Stimulated activated naive B cell treated with anti-CD40 and anti-IgM and Interleukin-4, amounts not matched to agents 10 μg/mL and 1 μg/mL and 100 μg/mL, for 72 hours (primary cell): Measurements from ENCODE around the gene MPP3.
"Not testable (repeated sequence)": the region's sequence is repeated elsewhere in the genome, so short reads cannot be mapped to it uniquely, and the experiment has no call there.

Experiments
- ATAC-seq, 2 donors: fragments of 150-1000 bp; cut with Tn5 transposase; replicated peaks; 2 replicates each; pipeline ENCODE4 v1.10.0; 2021; ENCODE audit warnings: moderate library complexity in 1 of 2
- DNase-seq: peaks from one replicate; pipeline ENCODE4 v3.0.0; 2021
- H3K27ac Mint-ChIP-seq: one replicate; pipeline ENCODE4 v1.8.0; 2022; ENCODE audit warnings: mild to moderate bottlenecking, mixed read lengths
- H3K27me3 Mint-ChIP-seq, 2 donors: one replicate each; pipeline ENCODE4 v1.8.0; 2022; ENCODE audit warnings: mixed read lengths in 2 of 2
- H3K36me3 Mint-ChIP-seq, 2 donors: one replicate each; pipeline ENCODE4 v1.8.0; 2022; ENCODE audit warnings: mixed read lengths in 2 of 2, mild to moderate bottlenecking in 1 of 2
- H3K4me1 Mint-ChIP-seq, 2 donors: one replicate each; pipeline ENCODE4 v1.8.0; 2022; ENCODE audit warnings: mixed read lengths in 2 of 2, mild to moderate bottlenecking in 1 of 2
- H3K4me3 Mint-ChIP-seq, 2 donors: one replicate each; pipeline ENCODE4 v1.8.0; 2022; ENCODE audit warnings: mild to moderate bottlenecking in 2 of 2, mixed read lengths in 2 of 2, moderate library complexity in 1 of 2
- H3K9me3 Mint-ChIP-seq, 2 donors: one replicate each; pipeline ENCODE4 v1.8.0; 2022; ENCODE audit warnings: mixed read lengths in 2 of 2, mild to moderate bottlenecking in 1 of 2

MPP3 gene

GRCh38 chr17:43813386-43813785 lies 19.6 kb downstream of the MPP3 start:
- H3K27me3 Mint-ChIP-seq, result peaks cover 16 to 18% of the 10 kb centered on the region in 2 donors
- H3K9me3 Mint-ChIP-seq, result no peaks in the 10 kb centered on the region
- H3K27ac Mint-ChIP-seq, result no peak overlapping the region
- H3K4me1 Mint-ChIP-seq, result no peaks in the 10 kb centered on the region
- no peak for ATAC-seq
- H3K4me3 Mint-ChIP-seq, result no peak overlapping the region
- H3K36me3 Mint-ChIP-seq, result no peaks in the 10 kb centered on the region
- no peak for DNase-seq

- H3K36me3 Mint-ChIP-seq, result no peaks in the 10 kb centered on the region
- H3K9me3 Mint-ChIP-seq, result no peaks in the 10 kb centered on the region
- H3K27me3 Mint-ChIP-seq, result peaks cover 16 to 20% of the 10 kb centered on the region in 2 donors
- H3K4me1 Mint-ChIP-seq, result no peaks in the 10 kb centered on the region
- DNase-seq (no peak), ATAC-seq (no peak)
- H3K4me3 Mint-ChIP-seq, result no peak overlapping the region
- no peak overlapping the region for H3K27ac Mint-ChIP-seq
Observed at GRCh38 chr17:43812396-43813265, 20.3 kb downstream of the MPP3 start.

GRCh38 chr17:43810823-43811222 lies 22.1 kb downstream of the MPP3 start:
- DNase-seq, result no peak
- no peak for ATAC-seq
- Mint-ChIP-seq H3K9me3 (no peaks in the 10 kb centered on the region), H3K27me3 (peaks cover 16 to 28% of the 10 kb centered on the region in 2 donors), H3K27ac (no peak overlapping the region), H3K4me3 (no peak overlapping the region), H3K4me1 (no peaks in the 10 kb centered on the region), H3K36me3 (no peaks in the 10 kb centered on the region)

GRCh38 chr17:43810226-43810715 lies 22.7 kb downstream of the MPP3 start:
- Mint-ChIP-seq H3K27ac (no peak overlapping the region), H3K27me3 (peaks cover 17 to 30% of the 10 kb centered on the region in 2 donors), H3K4me3 (no peak overlapping the region), H3K36me3 (no peaks in the 10 kb centered on the region), H3K4me1 (no peaks in the 10 kb centered on the region), H3K9me3 (no peaks in the 10 kb centered on the region)
- no peak for ATAC-seq
- no peak for DNase-seq

- H3K9me3 Mint-ChIP-seq, result peaks cover 0 to 3% of the 10 kb centered on the region in 2 donors
- no peak for ATAC-seq
- no peaks in the 10 kb centered on the region for H3K36me3 Mint-ChIP-seq
- H3K27me3 Mint-ChIP-seq, result peaks cover 27 to 39% of the 10 kb centered on the region in 2 donors
- H3K27ac Mint-ChIP-seq, result no peak overlapping the region
- no peak overlapping the region for H3K4me3 Mint-ChIP-seq
- DNase-seq, result no peak
- no peaks in the 10 kb centered on the region for H3K4me1 Mint-ChIP-seq
Observed at GRCh38 chr17:43809121-43809520, 23.8 kb downstream of the MPP3 start.

- no peak for ATAC-seq
Observed at GRCh38 chr17:43808076-43808475, 24.9 kb downstream of the MPP3 start.

GRCh38 chr17:43805117-43805516 lies 27.8 kb downstream of the MPP3 start:
- H3K27me3 Mint-ChIP-seq, result peaks cover 30 to 42% of the 10 kb centered on the region in 2 donors
- H3K9me3 Mint-ChIP-seq, result peaks cover 0 to 3% of the 10 kb centered on the region in 2 donors

More at GRCh38 chr17:43808076-43808475, 24.9 kb downstream of the MPP3 start:
- Mint-ChIP-seq H3K9me3 (peaks cover 0 to 3% of the 10 kb centered on the region in 2 donors), H3K4me1 (no peaks in the 10 kb centered on the region), H3K27me3 (peaks cover 26 to 38% of the 10 kb centered on the region in 2 donors), H3K36me3 (no peaks in the 10 kb centered on the region), H3K4me3 (no peak overlapping the region), H3K27ac (no peak overlapping the region)
- no peak for DNase-seq

GRCh38 chr17:43803758-43804157 lies 29.2 kb downstream of the MPP3 start:
- DNase-seq (no peak), ATAC-seq (no peak)
- Mint-ChIP-seq H3K4me1 (no peaks in the 10 kb centered on the region), H3K27ac (no peak overlapping the region), H3K27me3 (peaks cover 30 to 42% of the 10 kb centered on the region in 2 donors), H3K9me3 (peaks cover 0 to 3% of the 10 kb centered on the region in 2 donors), H3K36me3 (no peaks in the 10 kb centered on the region), H3K4me3 (no peak overlapping the region)

More at GRCh38 chr17:43805117-43805516, 27.8 kb downstream of the MPP3 start:
- no peak overlapping the region for H3K27ac Mint-ChIP-seq
- DNase-seq (no peak), ATAC-seq (no peak)
- no peaks in the 10 kb centered on the region for H3K4me1 Mint-ChIP-seq
- no peaks in the 10 kb centered on the region for H3K36me3 Mint-ChIP-seq
- no peak overlapping the region for H3K4me3 Mint-ChIP-seq

- Mint-ChIP-seq H3K4me1 (no peaks in the 10 kb centered on the region), H3K36me3 (no peaks in the 10 kb centered on the region), H3K27me3 (peaks cover 35 to 44% of the 10 kb centered on the region in 2 donors), H3K4me3 (no peak overlapping the region), H3K9me3 (peaks cover 0 to 3% of the 10 kb centered on the region in 2 donors), H3K27ac (no peak overlapping the region)
- no peak for DNase-seq
- ATAC-seq, result no peak
Observed at GRCh38 chr17:43801844-43802243, 31.1 kb downstream of the MPP3 start.

- Mint-ChIP-seq H3K27me3 (peaks cover 44 to 46% of the 10 kb centered on the region in 2 donors), H3K36me3 (no peaks in the 10 kb centered on the region), H3K9me3 (peaks cover 0 to 3% of the 10 kb centered on the region in 2 donors), H3K27ac (no peak overlapping the region), H3K4me3 (no peak overlapping the region), H3K4me1 (no peaks in the 10 kb centered on the region)
- ATAC-seq (no peak), DNase-seq (no peak)
Observed at GRCh38 chr17:43800736-43801135, 32.2 kb downstream of the MPP3 start.

GRCh38 chr17:43799047-43799446 lies 33.9 kb downstream of the MPP3 start:
- DNase-seq (no peak), ATAC-seq (no peak)
- Mint-ChIP-seq H3K4me1 (no peaks in the 10 kb centered on the region), H3K27me3 (peaks cover 46 to 48% of the 10 kb centered on the region in 2 donors), H3K9me3 (no peaks in the 10 kb centered on the region), H3K27ac (no peak overlapping the region), H3K36me3 (no peaks in the 10 kb centered on the region), H3K4me3 (no peak overlapping the region)

- H3K9me3 Mint-ChIP-seq, H3K36me3 Mint-ChIP-seq, DNase-seq, H3K4me3 Mint-ChIP-seq, H3K27ac Mint-ChIP-seq, ATAC-seq, H3K4me1 Mint-ChIP-seq: not testable (repeated sequence)
- H3K27me3 Mint-ChIP-seq, result peaks cover 49 to 53% of the 10 kb centered on the region in 2 donors
Observed at GRCh38 chr17:43798024-43798423, 34.9 kb downstream of the MPP3 start.

- H3K27ac Mint-ChIP-seq, H3K4me1 Mint-ChIP-seq, ATAC-seq, DNase-seq, H3K36me3 Mint-ChIP-seq, H3K9me3 Mint-ChIP-seq, H3K4me3 Mint-ChIP-seq: not testable (repeated sequence)
- peaks cover 43 to 66% of the 10 kb centered on the region in 2 donors for H3K27me3 Mint-ChIP-seq
Observed at GRCh38 chr17:43792668-43793067, 40.3 kb downstream of the MPP3 start.

GRCh38 chr17:43791589-43791988 lies 41.4 kb downstream of the MPP3 start:
- H3K4me1 Mint-ChIP-seq, result no peaks in the 10 kb centered on the region
- H3K9me3 Mint-ChIP-seq, result no peaks in the 10 kb centered on the region
- no peak for ATAC-seq
- H3K27me3 Mint-ChIP-seq, result peaks cover 36 to 58% of the 10 kb centered on the region in 2 donors
- no peaks in the 10 kb centered on the region for H3K36me3 Mint-ChIP-seq
- no peak overlapping the region for H3K27ac Mint-ChIP-seq
- no peak overlapping the region for H3K4me3 Mint-ChIP-seq
- no peak for DNase-seq
